Neural cell (in vitro differentiated cells): Measurements from ENCODE around the gene SOX5. TPM values are rescaled to one million over a fixed set of nuclear protein-coding genes. Genes with fewer than 3 reads are reported as not detected.

Experiments used
- H2AFZ ChIP-seq: fragments of 200-600, 300-800 bp; sonication (generic), shearing (Covaris generic); 2 replicates; pipeline ENCODE4 v1.6.0; 2014; ENCODE audit warnings: low read depth, mild to moderate bottlenecking, antibody characterized with exemption, low read length, moderate library complexity
- H3F3A ChIP-seq: fragments of 200-600 bp; shearing (Covaris generic); 2 replicates; pipeline ENCODE4 v1.6.1; 2016; ENCODE audit warnings: mild to moderate bottlenecking, moderate library complexity, mixed read lengths, antibody characterized with exemption, low read length; ENCODE audit not compliant: insufficient read depth, poor library complexity, severe bottlenecking
- H3K27ac ChIP-seq: fragments of 200-600, 300-800 bp; sonication (generic), shearing (Covaris generic); 2 replicates; pipeline ENCODE4 v1.5.1; 2014; ENCODE audit warnings: mild to moderate bottlenecking, low read length, moderate library complexity
- H3K27me3 ChIP-seq: fragments of 300-800, 200-600 bp; sonication (generic), shearing (Covaris generic); 2 replicates; pipeline ENCODE4 v1.6.0; 2014; ENCODE audit warnings: mild to moderate bottlenecking, low read depth, low read length, moderate library complexity; ENCODE audit not compliant: insufficient read depth
- H3K36me3 ChIP-seq: fragments of 300-800, 200-600 bp; sonication (generic), shearing (Covaris generic); 2 replicates; pipeline ENCODE4 v1.5.1; 2014; ENCODE audit warnings: mild to moderate bottlenecking, antibody characterized with exemption, low read length, moderate library complexity; ENCODE audit not compliant: insufficient read depth
- H3K4me2 ChIP-seq: fragments of 300-800, 200-600 bp; sonication (generic), shearing (Covaris generic); 2 replicates; pipeline ENCODE4 v1.6.0; 2014; ENCODE audit warnings: mild to moderate bottlenecking, low read length
- H3K4me3 ChIP-seq: fragments of 300-800, 200-600 bp; sonication (generic), shearing (Covaris generic); 2 replicates; pipeline ENCODE4 v1.5.1; 2014; ENCODE audit warnings: mild to moderate bottlenecking, low read length, moderate library complexity
- H3K79me2 ChIP-seq: fragments of 200-600 bp; shearing (Covaris generic); replicated peaks from 2 replicates; pipeline ENCODE4 v1.6.0; 2014; ENCODE audit warnings: mild to moderate bottlenecking, low read length, moderate library complexity; ENCODE audit not compliant: insufficient read depth
- H3K9ac ChIP-seq: fragments of 300-800, 200-600 bp; sonication (generic), shearing (Covaris generic); 2 replicates; pipeline ENCODE4 v1.6.1; 2016; ENCODE audit warnings: mild to moderate bottlenecking, low read length, mixed read lengths
- H3K9me2 ChIP-seq: fragments of 200-600 bp; shearing (Covaris generic); 2 replicates; pipeline ENCODE4 v1.6.1; 2016; ENCODE audit warnings: mild to moderate bottlenecking, low read length, mixed read lengths; ENCODE audit not compliant: insufficient read depth
- H3K9me3 ChIP-seq: fragments of 200-600, 300-800 bp; sonication (generic), shearing (Covaris generic); 2 replicates; pipeline ENCODE4 v1.6.1; 2016; ENCODE audit warnings: mild to moderate bottlenecking, mixed run types, low read length, moderate library complexity, mixed read lengths
- H4K20me1 ChIP-seq: fragments of 200-600 bp; shearing (Covaris generic); 2 replicates; pipeline ENCODE4 v1.6.1; 2016; ENCODE audit warnings: mild to moderate bottlenecking, mixed run types; ENCODE audit not compliant: insufficient read depth
- EP300 ChIP-seq: fragments of 450-650 bp; conservative IDR thresholded peaks from 2 replicates; pipeline ENCODE4 v1.6.1; 2014; ENCODE audit warnings: antibody characterized with exemption, mild to moderate bottlenecking, moderate library complexity; ENCODE audit not compliant: poor library complexity, severe bottlenecking
- EZH2 ChIP-seq: fragments of 200-600, 300-800 bp; shearing (Covaris generic), sonication (generic); IDR thresholded peaks from 2 replicates; pipeline ENCODE4 v1.6.1; 2014; ENCODE audit warnings: antibody characterized with exemption, low read length, borderline replicate concordance, mild to moderate bottlenecking; ENCODE audit not compliant: insufficient read depth, poor library complexity, severe bottlenecking
- MXI1 ChIP-seq: fragments of 450-650 bp; conservative IDR thresholded peaks from 2 replicates; pipeline ENCODE4 v1.6.1; 2014; ENCODE audit warnings: antibody characterized with exemption, mild to moderate bottlenecking; ENCODE audit not compliant: poor library complexity, severe bottlenecking
- POLR2AphosphoS5 ChIP-seq: IDR thresholded peaks from 2 replicates; pipeline ENCODE4 v1.6.1; 2012
- RAD21 ChIP-seq: fragments of 450-650 bp; conservative IDR thresholded peaks from 2 replicates; pipeline ENCODE4 v1.6.1; 2014; ENCODE audit warnings: antibody characterized with exemption, mild to moderate bottlenecking, moderate library complexity
- SMC3 ChIP-seq: fragments of 450-650 bp; conservative IDR thresholded peaks from 2 replicates; pipeline ENCODE4 v1.6.1; 2014; ENCODE audit warnings: antibody characterized with exemption, mild to moderate bottlenecking, moderate library complexity; ENCODE audit not compliant: poor library complexity
- TAF1 ChIP-seq: IDR thresholded peaks from 2 replicates; pipeline ENCODE4 v1.6.1; 2012; ENCODE audit warnings: low read depth
- polyA plus RNA-seq: library from polyadenylated mRNA; depleted of rRNA; stranded (reverse); fragments of >200 nt; gene quantifications from 2 replicates; pipeline ENCODE4 v1.2.3, GENCODE V29; 2014
- TF ChIP-seq, protein P1 (sequence below): IDR thresholded peaks from 2 replicates; pipeline ENCODE4 v1.6.1; 2012; ENCODE audit warnings: borderline replicate concordance
- TF ChIP-seq, protein P2 (sequence below): fragments of 450-650 bp; IDR thresholded peaks from 2 replicates; pipeline ENCODE4 v1.5.1; 2014; ENCODE audit warnings: antibody characterized with exemption, mild to moderate bottlenecking, moderate library complexity; ENCODE audit not compliant: poor library complexity, severe bottlenecking

SOX5 gene
- polyA plus RNA-seq, 1 donor from 2014 or later, result 1.8 TPM

DNA sequence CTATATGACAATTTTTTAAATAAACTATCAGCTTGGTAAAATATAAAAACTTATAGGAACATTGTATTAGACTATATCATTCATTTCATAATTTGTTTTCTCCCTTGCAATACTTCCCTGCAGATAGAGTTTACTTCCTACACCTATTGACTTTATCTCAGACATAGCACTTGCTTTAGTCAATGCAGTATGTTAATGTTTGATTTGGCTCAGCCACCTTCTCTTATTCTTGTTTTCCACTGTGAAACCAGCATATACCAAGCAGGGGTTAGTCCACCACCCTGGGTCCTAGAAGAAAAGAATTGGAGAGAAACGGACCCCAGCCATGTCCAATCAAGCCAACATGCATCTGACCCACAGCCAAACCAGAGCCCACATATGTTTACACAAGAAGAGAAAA, 10.4 kb upstream of the SOX5 start:
- Histone ChIP-seq H3K9me2 (no peaks in the 10 kb centered on the region), H4K20me1 (no peaks in the 10 kb centered on the region), H3K79me2 (no peaks in the 10 kb centered on the region), H2AFZ (no peak overlapping the region), H3K9me3 (no peaks in the 10 kb centered on the region), H3K27ac (no peak overlapping the region), H3F3A (no peaks in the 10 kb centered on the region), H3K4me3 (no peak overlapping the region), H3K27me3 (no peaks in the 10 kb centered on the region), H3K36me3 (no peaks in the 10 kb centered on the region), H3K4me2 (no peak overlapping the region), H3K9ac (no peak overlapping the region)
- no peak for TF ChIP-seq MXI1
- TF ChIP-seq, protein P1, sequence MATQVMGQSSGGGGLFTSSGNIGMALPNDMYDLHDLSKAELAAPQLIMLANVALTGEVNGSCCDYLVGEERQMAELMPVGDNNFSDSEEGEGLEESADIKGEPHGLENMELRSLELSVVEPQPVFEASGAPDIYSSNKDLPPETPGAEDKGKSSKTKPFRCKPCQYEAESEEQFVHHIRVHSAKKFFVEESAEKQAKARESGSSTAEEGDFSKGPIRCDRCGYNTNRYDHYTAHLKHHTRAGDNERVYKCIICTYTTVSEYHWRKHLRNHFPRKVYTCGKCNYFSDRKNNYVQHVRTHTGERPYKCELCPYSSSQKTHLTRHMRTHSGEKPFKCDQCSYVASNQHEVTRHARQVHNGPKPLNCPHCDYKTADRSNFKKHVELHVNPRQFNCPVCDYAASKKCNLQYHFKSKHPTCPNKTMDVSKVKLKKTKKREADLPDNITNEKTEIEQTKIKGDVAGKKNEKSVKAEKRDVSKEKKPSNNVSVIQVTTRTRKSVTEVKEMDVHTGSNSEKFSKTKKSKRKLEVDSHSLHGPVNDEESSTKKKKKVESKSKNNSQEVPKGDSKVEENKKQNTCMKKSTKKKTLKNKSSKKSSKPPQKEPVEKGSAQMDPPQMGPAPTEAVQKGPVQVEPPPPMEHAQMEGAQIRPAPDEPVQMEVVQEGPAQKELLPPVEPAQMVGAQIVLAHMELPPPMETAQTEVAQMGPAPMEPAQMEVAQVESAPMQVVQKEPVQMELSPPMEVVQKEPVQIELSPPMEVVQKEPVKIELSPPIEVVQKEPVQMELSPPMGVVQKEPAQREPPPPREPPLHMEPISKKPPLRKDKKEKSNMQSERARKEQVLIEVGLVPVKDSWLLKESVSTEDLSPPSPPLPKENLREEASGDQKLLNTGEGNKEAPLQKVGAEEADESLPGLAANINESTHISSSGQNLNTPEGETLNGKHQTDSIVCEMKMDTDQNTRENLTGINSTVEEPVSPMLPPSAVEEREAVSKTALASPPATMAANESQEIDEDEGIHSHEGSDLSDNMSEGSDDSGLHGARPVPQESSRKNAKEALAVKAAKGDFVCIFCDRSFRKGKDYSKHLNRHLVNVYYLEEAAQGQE, result no peak

DNA sequence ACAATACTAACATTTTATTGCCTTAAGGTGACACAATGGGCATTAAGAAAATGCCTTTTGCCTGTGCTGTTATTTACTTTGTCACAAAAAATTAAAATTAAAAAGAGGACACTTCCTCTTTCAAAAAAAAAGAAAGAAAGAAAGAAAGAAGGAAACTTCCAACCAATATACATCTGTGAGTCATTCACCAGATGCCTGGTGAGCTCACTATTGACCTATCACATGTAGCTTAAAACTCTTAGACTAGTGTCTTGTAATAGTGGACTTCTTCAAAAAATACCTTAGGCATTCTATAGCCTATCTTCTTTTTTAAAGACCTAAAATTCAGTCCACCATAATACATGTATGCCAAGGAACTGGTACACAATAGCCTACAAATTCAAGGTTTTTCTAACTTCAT, 4.9 kb upstream of the SOX5 start:
- Histone ChIP-seq H3K27ac (no peak overlapping the region), H3F3A (no peaks in the 10 kb centered on the region), H4K20me1 (no peaks in the 10 kb centered on the region), H3K27me3 (peaks cover 1% of the 10 kb centered on the region), H3K9ac (no peak overlapping the region), H3K4me3 (no peak overlapping the region), H3K79me2 (peaks cover under 1% of the 10 kb centered on the region), H2AFZ (no peak overlapping the region), H3K4me2 (no peak overlapping the region), H3K9me3 (no peaks in the 10 kb centered on the region), H3K9me2 (no peaks in the 10 kb centered on the region), H3K36me3 (no peaks in the 10 kb centered on the region)
- TF ChIP-seq RAD21 (no peak), POLR2AphosphoS5 (no peak), SMC3 (no peak), EZH2 (no peak), TAF1 (no peak), EP300 (no peak), MXI1 (no peak)
- TF ChIP-seq, protein P2, sequence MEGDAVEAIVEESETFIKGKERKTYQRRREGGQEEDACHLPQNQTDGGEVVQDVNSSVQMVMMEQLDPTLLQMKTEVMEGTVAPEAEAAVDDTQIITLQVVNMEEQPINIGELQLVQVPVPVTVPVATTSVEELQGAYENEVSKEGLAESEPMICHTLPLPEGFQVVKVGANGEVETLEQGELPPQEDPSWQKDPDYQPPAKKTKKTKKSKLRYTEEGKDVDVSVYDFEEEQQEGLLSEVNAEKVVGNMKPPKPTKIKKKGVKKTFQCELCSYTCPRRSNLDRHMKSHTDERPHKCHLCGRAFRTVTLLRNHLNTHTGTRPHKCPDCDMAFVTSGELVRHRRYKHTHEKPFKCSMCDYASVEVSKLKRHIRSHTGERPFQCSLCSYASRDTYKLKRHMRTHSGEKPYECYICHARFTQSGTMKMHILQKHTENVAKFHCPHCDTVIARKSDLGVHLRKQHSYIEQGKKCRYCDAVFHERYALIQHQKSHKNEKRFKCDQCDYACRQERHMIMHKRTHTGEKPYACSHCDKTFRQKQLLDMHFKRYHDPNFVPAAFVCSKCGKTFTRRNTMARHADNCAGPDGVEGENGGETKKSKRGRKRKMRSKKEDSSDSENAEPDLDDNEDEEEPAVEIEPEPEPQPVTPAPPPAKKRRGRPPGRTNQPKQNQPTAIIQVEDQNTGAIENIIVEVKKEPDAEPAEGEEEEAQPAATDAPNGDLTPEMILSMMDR, result no peak
- TF ChIP-seq, protein P1, result no peak
